ENCODE measurements around the gene KRTAP5-8. TPM values are rescaled to one million over a fixed set of nuclear protein-coding genes. Genes with fewer than 3 reads are reported as not detected.

KRTAP5-8 gene
- total and polyA plus RNA-seq, 9 of the 15 experiments (the other 6 are each of a cell fraction or from before 2014, with no cell fraction given) = not detected

GRCh38 chr11:71563406-71563805 is 25.6 kb downstream of the KRTAP5-8 start (continued):
- no peak for TF ChIP-seq IRF1 (CRISPR knock-in tag; IDR thresholded peaks at IDR 0.05; ENCODE audit: borderline replicate concordance)
- no peak for TF ChIP-seq XRCC4 (IDR thresholded peaks at IDR 0.05; ENCODE audit: extremely low read depth, insufficient read depth, insufficient read length)
- TF ChIP-seq DIDO1 (tag; IDR thresholded peaks at IDR 0.05; ENCODE audit: low read depth) = no peak
- peak; percentile 30; the same call in 1 of the 2 replicates for TF ChIP-seq REST (IDR thresholded peaks at IDR 0.05; ENCODE audit: borderline replicate concordance)
- no peak for TF ChIP-seq REST (CRISPR knock-in tag; IDR thresholded peaks at IDR 0.05; ENCODE audit: low read depth)
- no peak for TF ChIP-seq NR1H2 (CRISPR knock-in tag; IDR thresholded peaks at IDR 0.05)
- peak; percentile 53; the same call in 1 of the 2 replicates for TF ChIP-seq CTBP1 (IDR thresholded peaks at IDR 0.05; ENCODE audit: borderline replicate concordance)
- no peak for TF ChIP-seq NR3C1 (CRISPR knock-in tag; IDR thresholded peaks at IDR 0.05)
- TF ChIP-seq EP300 (IDR thresholded peaks at IDR 0.05; ENCODE audit: low read length) = no peak
- no peak for TF ChIP-seq XRCC3 (IDR thresholded peaks at IDR 0.05)
- TF ChIP-seq RNF219 (CRISPR knock-in tag; IDR thresholded peaks at IDR 0.05) = no peak
